Measurements from ENCODE around the gene VSTM4.

The VSTM4 gene

GRCh38 chr10:49040601-49041000, 74.7 kb downstream of the VSTM4 start:
- DNase-seq (ENCODE audit: low read depth) = no peak

- no peak for DNase-seq (ENCODE audit: low read depth)
Observed at GRCh38 chr10:49039409-49039808, 75.9 kb downstream of the VSTM4 start.

GRCh38 chr10:49038711-49039110, 76.6 kb downstream of the VSTM4 start:
- no peak for DNase-seq (ENCODE audit: low read depth)

- DNase-seq (ENCODE audit: low read depth) = no peak
Observed at GRCh38 chr10:49037187-49037586, 78.1 kb downstream of the VSTM4 start.

GRCh38 chr10:49036638-49037037, 78.7 kb downstream of the VSTM4 start:
- no peak for DNase-seq (ENCODE audit: low read depth)

GRCh38 chr10:49035920-49036319, 79.4 kb downstream of the VSTM4 start:
- DNase-seq (ENCODE audit: low read depth) = no peak

GRCh38 chr10:49034925-49035324, 80.4 kb downstream of the VSTM4 start:
- no peak for DNase-seq (ENCODE audit: low read depth)

- no peak for DNase-seq (ENCODE audit: low read depth)
Observed at GRCh38 chr10:49033939-49034338, 81.4 kb downstream of the VSTM4 start.

- DNase-seq (ENCODE audit: low read depth) = no peak
Observed at GRCh38 chr10:49029666-49030065, 85.7 kb downstream of the VSTM4 start.

- no peak for DNase-seq (ENCODE audit: low read depth)
Observed at GRCh38 chr10:49028639-49029038, 86.7 kb downstream of the VSTM4 start.

- no peak for DNase-seq (ENCODE audit: low read depth)
Observed at GRCh38 chr10:49025347-49025983, 89.9 kb downstream of the VSTM4 start.

GRCh38 chr10:49024484-49024883, 90.8 kb downstream of the VSTM4 start:
- no peak for DNase-seq (ENCODE audit: low read depth)

- DNase-seq (ENCODE audit: low read depth) = no peak
Observed at GRCh38 chr10:49023752-49024151, 91.6 kb downstream of the VSTM4 start.

- DNase-seq (ENCODE audit: low read depth) = no peak
Observed at GRCh38 chr10:49023071-49023470, 92.3 kb downstream of the VSTM4 start.

- DNase-seq (ENCODE audit: low read depth) = no peak
Observed at GRCh38 chr10:49021685-49022084, 93.6 kb downstream of the VSTM4 start.

- no peak for DNase-seq (ENCODE audit: low read depth)
Observed at GRCh38 chr10:49015700-49016099, 99.6 kb downstream of the VSTM4 start.

- DNase-seq (ENCODE audit: low read depth) = no peak
Observed at GRCh38 chr10:49012603-49013002, 102.7 kb downstream of the VSTM4 start.

GRCh38 chr10:49011756-49012155, 103.6 kb downstream of the VSTM4 start:
- no peak for DNase-seq (ENCODE audit: low read depth)

- no peak for DNase-seq (ENCODE audit: low read depth)
Observed at GRCh38 chr10:49010865-49011264, 104.5 kb downstream of the VSTM4 start.

GRCh38 chr10:49010295-49010694, 105.0 kb downstream of the VSTM4 start:
- no peak for DNase-seq (ENCODE audit: low read depth)

GRCh38 chr10:49009199-49009979, 105.9 kb downstream of the VSTM4 start:
- DNase-seq (ENCODE audit: low read depth) = no peak

- DNase-seq (ENCODE audit: low read depth) = no peak
Observed at GRCh38 chr10:49008505-49009198, 106.7 kb downstream of the VSTM4 start.

- no peak for DNase-seq (ENCODE audit: low read depth)
Observed at GRCh38 chr10:49008091-49008490, 107.2 kb downstream of the VSTM4 start.
